H1 (cell line): ENCODE results near the gene MAP4K4. TPM values are rescaled to one million over a fixed set of nuclear protein-coding genes. Genes with fewer than 3 reads are reported as not detected.

Experiments
- NANOG ChIP-seq: IDR thresholded peaks from 2 replicates; pipeline ENCODE4 v1.6.1; 2011; ENCODE audit warnings: low read length, low read depth, mild to moderate bottlenecking, inconsistent platforms; ENCODE audit not compliant: insufficient read depth, poor library complexity, severe bottlenecking
- polyA plus RNA-seq, 7 experiments: library from polyadenylated mRNA; depleted of rRNA in 3 of 7; stranded (reverse) in 5 of 7; unstranded in 2 of 7; fragments of >200 nt in 5 of 7; fragments of 200-250 nt in 2 of 7; gene quantifications; 1 replicate in 5 of 7; 2 replicates in 1 of 7; 4 replicates in 1 of 7; pipeline versions ENCODE4 v1.2.1 to v1.2.3, GENCODE V29; 2011 to 2013; ENCODE audit warnings: missing spikeins in 2 of 7, mixed read lengths in 2 of 7
- total RNA-seq: library from RNA; stranded (reverse); fragmentation: NEBNext Ultra II Directional; extraction: Animal tissue kit (Norgen Biotek cat#: 25700); gene quantifications from 2 replicates; pipeline ENCODE4 v1.2.1, GENCODE V29; 2021

The MAP4K4 gene
- total and polyA plus RNA-seq, 2 of the 8 experiments (the other 6 are each of a cell fraction or from before 2014, with no cell fraction given): 53.2 to 138 TPM

DNA sequence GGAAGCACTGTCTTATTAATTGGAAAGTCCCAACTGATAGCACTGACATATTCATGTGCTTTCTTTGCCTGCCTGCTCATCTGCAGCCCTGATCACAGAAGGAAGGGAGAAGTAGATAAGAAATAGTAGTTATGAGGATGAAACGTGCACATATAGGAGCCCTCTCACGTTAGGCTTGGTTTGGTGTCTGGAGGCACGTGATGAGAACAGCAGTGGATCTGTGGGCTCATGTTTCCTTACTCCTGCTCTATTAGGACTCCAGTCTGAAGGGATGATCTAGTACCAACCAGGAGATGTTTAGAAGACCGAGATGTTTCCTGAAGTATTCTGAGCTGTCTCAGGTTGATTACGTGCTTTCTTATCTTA, 84.9 kb downstream of the MAP4K4 start (continued):
- TF ChIP-seq NANOG: no peak
